NCI-H82 (cell line): Measurements from ENCODE around the gene IQCM.
"Not testable (repeated sequence)": the region's sequence is repeated elsewhere in the genome, so short reads cannot be mapped to it uniquely, and the experiment has no call there.

Source experiments
- DNase-seq: peaks from one replicate; lab custom pipeline; 2025; lab: John Stamatoyannopoulos, UW

IQCM gene

DNA sequence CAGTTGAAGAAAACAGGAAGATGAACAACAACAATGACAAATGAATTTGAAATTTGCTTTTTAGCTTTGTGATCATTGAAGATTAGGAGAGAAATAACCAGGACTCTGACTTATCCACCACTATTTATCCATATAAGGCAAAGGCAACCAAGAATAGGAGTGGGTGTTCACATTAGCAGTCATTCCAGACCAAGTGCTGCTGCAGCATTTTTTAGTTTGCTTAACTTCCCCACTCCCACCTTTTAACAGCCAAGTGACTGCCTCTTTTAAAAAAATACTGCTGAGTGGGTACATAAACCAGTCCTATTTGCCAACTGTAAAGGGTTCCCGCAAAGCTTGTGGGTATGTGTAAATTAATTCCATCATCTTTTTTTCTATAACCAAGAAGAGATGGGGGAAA lies 230.9 kb downstream of the IQCM start:
- DNase-seq: no peak

DNA sequence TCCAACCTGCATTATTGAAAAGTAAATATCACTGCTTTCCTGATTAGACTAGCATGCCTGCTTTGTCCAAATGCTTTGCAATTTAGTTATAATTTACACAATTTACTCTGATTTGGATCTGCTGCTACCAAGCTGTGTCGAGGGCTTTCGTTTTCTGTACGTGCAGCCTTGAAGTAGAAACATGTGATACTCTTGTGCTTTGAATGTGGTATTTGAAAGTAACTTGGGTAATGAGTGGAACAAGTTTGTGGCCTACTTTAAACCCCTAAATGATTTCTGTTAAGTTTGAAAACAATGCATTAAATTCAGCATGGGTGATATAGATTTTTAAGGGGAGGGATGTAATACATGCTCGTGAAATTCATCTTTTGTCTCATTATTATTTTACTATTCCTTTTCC lies 240.7 kb downstream of the IQCM start:
- no peak for DNase-seq

- DNase-seq: no peak
Measured at GRCh38 chr4:149572716-149573115, 242.9 kb downstream of the IQCM start.

DNA sequence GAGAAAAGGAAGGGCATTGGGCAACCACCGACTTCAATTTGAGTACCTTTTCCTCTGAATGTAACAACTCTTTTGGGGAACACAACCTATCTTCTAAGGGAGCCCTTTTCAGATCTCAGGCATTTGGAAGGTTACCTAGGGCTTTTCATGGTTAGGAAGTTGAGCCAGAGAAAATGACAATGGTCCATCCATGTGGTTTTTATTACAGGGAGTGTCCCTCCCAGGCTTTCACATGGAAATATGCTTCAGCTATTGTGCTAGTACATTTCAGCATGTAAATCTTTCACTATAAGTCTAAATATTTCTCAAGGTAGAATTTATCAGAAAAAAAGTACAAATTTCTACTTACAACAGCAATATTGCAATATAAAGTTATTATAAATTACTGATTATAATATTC lies 259.8 kb downstream of the IQCM start:
- DNase-seq: no peak

GRCh38 chr4:149555146-149555545 lies 260.5 kb downstream of the IQCM start:
- DNase-seq: no peak

GRCh38 chr4:149553959-149554520 lies 261.6 kb downstream of the IQCM start:
- DNase-seq: no peak

GRCh38 chr4:149552601-149553000 lies 263.0 kb downstream of the IQCM start:
- DNase-seq: peak; percentile 18

DNA sequence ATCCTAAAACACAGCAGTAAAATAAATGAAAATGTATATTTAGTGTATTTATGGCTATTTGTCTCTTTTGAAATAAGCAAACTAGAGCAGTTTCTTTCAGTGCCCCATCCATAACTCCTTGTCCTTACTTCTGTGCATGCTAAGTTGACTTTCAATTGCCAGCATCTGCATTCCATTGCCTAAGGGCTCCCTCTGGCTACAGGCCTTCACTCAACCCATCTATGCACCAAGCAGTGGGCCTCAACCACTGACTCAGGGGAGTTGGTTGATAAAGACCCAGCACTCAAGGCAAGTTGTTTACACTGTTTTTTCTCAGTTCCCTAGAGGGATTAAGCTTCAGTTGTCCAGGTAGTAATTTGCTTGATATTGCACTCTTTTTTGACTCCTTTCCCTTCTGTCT lies 265.7 kb downstream of the IQCM start:
- peak; percentile 84 for DNase-seq

DNA sequence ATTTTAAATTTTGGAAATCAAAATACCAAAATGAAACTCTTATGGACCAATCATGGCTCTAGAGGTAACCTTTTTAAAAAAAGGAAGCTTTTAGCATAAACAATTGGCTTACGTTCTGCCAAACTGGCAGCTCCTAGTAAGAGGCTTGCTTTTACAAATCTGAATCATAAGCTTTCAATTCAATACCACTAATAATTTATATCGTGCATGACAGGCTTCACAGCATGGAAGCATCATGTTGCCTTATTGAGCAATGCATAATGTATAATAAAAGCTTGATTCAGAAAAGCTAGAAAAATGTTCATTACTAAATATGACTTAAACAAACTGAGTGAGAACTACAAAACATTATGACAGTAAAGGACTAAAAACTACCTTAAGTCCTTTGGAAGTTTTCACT lies 280.9 kb downstream of the IQCM start:
- DNase-seq: peak; percentile 2

GRCh38 chr4:149531861-149532260 lies 283.8 kb downstream of the IQCM start:
- peak; percentile 69 for DNase-seq

GRCh38 chr4:149523039-149523438 lies 292.6 kb downstream of the IQCM start:
- DNase-seq: peak; percentile 32

DNA sequence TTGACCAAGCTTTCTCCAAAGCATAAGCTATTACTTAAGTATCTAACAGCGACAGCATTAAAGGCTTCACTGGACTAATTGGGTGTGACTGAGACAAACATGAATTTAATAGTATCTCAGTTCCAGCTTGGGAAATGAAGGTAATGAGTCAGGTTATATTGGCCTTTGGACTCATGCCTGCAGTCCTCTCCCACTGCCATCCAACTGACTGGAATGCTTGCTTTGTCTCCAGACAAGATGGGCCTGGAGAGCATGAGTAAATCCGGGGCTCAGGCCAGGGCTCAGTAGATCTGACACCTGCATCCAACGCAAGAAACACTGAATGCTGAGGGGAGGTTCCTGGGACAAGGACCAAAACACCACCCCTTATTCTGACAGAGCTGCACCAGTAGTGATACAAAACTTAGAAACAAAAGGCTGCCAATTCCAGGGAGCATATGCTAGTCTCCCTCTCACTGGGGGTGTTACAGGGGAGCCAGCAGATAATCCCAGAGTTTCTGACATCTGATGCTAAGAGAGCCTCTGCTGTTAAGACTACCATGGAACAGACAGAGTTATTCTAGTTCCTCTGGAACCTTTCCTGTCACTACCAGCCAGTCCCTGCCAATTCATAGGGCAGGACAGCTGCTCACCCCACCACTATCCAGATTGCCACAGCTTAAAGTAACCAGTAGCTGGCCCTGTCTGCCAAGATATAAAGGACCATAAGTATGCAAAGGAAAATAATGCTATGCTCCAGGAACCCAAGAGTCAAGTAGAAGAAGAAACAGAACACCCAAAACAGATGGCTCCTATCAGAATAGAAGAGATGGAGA lies 293.8 kb downstream of the IQCM start:
- peak; percentile 3 for DNase-seq

DNA sequence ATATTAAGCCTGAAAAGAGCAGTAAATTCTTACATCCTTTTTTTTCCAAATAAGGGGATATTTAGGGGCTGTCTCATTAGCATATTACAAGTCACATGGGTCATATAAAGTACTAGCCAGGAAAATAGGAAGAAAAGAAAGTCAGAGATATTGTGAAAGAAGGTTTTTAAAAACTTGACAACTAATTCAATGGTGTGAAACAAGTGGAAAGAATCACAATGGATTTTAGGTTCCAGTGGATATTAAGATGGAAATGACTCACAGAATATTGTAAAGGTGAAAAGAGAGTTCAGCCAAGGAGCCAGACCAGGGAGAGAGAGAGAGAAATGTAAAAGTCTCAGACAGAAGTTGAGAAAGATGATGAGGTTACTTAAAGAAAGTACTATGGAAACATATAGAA lies 297.2 kb downstream of the IQCM start:
- no peak for DNase-seq

- no peak for DNase-seq
Measured at GRCh38 chr4:149513081-149513480, 302.6 kb downstream of the IQCM start.

- DNase-seq: no peak
Measured at GRCh38 chr4:149512501-149512900, 303.1 kb downstream of the IQCM start.

DNA sequence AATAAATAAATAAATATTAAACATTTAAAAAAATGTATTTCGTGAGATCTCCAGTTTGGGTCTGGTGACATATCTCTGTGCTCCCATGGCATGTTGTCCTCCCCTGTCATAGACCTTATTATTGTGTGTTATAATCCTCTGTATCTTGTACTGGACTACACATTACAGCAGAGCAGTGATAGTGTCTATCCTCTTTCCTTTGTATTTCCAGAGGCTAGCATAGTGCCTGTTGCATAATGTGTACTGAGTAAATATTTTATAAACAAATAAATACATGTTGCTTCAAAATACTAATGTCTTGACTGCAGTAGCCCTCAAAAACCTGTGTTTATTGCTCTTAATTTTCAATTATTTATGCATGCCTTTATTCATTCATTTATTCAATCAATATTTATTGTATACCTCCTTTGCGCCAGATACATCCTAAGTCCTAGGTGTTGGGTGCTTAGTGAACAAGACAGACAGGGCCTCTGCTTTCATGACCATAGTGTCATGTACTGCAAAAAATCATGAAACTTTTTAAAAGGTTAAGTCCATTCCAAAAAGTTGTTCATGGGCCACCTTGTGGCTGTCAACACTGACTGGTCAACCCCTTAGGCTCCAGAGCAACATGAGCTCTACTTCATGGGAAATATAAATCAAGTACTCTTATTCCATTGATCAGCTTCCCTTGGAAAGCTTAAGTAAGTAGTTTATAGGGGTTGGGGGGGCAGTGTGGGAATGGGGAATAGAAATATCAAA lies 303.9 kb downstream of the IQCM start:
- DNase-seq: no peak

DNA sequence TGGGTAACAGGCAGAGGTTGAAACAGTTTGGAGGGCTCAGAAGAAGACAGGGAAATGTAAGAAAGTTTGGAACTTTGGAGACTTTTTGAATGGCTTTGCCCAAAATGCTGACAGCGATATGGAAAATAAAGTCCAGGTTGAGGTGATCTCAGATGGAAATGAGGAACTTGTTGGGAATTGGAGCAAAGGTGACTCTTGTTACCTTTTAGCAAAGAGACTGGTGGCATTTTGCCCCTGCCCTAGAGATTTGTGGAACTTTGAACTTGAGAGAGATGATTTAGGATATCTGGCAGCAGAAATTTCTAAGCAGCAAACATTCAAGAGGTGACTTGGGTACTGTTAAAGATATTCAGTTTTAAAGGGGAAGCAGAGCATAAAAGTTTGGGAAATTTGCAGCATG lies 308.3 kb downstream of the IQCM start:
- not testable (repeated sequence) for DNase-seq

DNA sequence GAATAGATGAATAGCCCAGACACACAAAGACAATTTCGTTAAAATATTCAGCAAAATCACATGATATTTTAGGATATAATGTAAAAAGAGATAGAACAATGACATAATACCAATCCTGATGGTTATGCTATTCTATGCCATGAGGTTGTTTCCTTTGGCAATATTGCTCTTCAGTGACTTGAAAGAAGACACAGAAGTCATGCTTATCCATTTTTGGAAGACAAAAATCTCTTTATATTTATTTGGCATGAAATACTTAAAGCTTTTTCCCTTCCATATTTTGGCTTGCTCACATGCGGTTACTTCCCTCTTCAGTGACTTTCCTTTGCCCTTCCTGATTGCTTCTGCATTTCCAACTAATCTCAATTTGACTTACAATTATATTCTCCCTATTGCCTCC lies 314.8 kb downstream of the IQCM start:
- no peak for DNase-seq

GRCh38 chr4:149499726-149500125 lies 315.9 kb downstream of the IQCM start:
- no peak for DNase-seq

GRCh38 chr4:149498246-149498645 lies 317.4 kb downstream of the IQCM start:
- no peak for DNase-seq

DNA sequence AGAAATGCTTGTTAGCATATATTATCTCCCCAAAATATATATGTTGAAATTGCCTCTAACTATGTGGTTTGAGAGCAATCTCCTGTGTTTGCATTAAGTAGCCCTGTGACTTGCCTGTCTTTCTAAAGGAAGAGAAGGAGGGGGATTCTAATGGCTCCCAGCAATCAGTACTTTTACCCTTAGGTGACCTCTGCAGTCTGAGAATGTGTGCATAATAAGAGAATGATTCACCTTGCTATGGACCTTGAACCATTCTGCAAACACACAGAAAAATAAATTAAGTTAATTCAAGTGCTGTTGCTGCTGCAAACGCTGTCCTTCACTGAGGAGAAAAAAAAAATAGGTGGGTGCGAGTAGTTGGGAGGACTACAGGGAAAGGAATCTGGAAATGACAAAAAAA lies 322.2 kb downstream of the IQCM start:
- no peak for DNase-seq

GRCh38 chr4:149489321-149489720 lies 326.3 kb downstream of the IQCM start:
- no peak for DNase-seq

DNA sequence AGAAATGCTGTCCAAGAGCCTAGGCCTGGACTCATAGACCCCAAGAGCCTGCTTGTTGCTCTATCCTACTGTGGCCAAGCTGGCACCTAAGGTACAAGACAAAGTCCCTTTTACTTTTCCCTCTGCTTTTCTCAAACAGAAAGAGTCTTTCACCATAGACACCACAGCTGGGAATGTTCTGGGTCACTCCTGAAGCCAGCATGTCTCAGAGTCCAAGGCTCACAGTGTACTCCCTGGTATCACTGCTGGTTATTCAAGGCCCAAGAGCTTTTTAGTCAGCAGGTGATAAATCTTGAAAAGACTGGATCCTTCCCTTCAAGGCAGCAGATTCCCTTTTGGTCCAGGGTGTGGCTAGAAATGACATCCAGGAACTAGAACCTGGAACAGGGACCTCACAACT lies 328.8 kb downstream of the IQCM start:
- DNase-seq: no peak
